Measurements from ENCODE around the gene ZSCAN20. TPM values are rescaled to one million over a fixed set of nuclear protein-coding genes. Genes with fewer than 3 reads are reported as not detected.
A peak's percentile ranks its signal among the peaks of the same experiment; 100 is the strongest.

ZSCAN20 gene
- total and polyA plus RNA-seq, 7 donors: 0.69 to 8.2 (median 5.8) TPM

GRCh38 chr1:33445108-33445507, 27.3 kb upstream of the ZSCAN20 start:
- Histone ChIP-seq H3K4me1 (peaks cover 0 to 21% (median 15%) of the 10 kb centered on the region in 4 donors), H3K27me3 (no peaks in the 10 kb centered on the region), H3K9me3 (no peaks in the 10 kb centered on the region), H3K4me3 (no peak overlapping the region), H3K36me3 (no peaks in the 10 kb centered on the region), H3K27ac (no peak overlapping the region)
- WGBS, 2 donors: 79 to 87% methylated on average over 6 of the region's 6 CpGs
- intact Hi-C loops (cut with DNase I): no loop called here
- no peak for DNase-seq
- TF ChIP-seq CTCF (IDR thresholded peaks at IDR 0.05): no peak
- no peak for TF ChIP-seq EP300 (IDR thresholded peaks at IDR 0.05)
- no peak for TF ChIP-seq POLR2AphosphoS5 (IDR thresholded peaks at IDR 0.05)
- TF ChIP-seq POLR2A (IDR thresholded peaks at IDR 0.05): no peak

- 88 to 90% methylated on average over 3 of the region's 3 CpGs for WGBS, 2 donors
- Histone ChIP-seq H3K27me3 (no peaks in the 10 kb centered on the region), H3K27ac (no peak overlapping the region), H3K4me3 (no peak overlapping the region), H3K36me3 (no peaks in the 10 kb centered on the region), H3K4me1 (peaks cover 0 to 21% (median 15%) of the 10 kb centered on the region in 4 donors), H3K9me3 (no peaks in the 10 kb centered on the region)
- intact Hi-C loops (cut with DNase I): no loop called here
- DNase-seq: no peak
- TF ChIP-seq CTCF (IDR thresholded peaks at IDR 0.05) (no peak), EP300 (IDR thresholded peaks at IDR 0.05) (no peak), POLR2AphosphoS5 (IDR thresholded peaks at IDR 0.05) (no peak), POLR2A (IDR thresholded peaks at IDR 0.05) (no peak)
These were observed 25.9 kb upstream of the ZSCAN20 start for GRCh38 chr1:33446590-33446989.

GRCh38 chr1:33454646-33455282, 17.7 kb upstream of the ZSCAN20 start:
- H3K27ac ChIP-seq: peak overlapping the region in 3 of 4 donors; percentile 71 to 91 (median 81)
- no peaks in the 10 kb centered on the region for H3K27me3 ChIP-seq
- H3K36me3 ChIP-seq: no peaks in the 10 kb centered on the region
- WGBS, 2 donors: 88 to 94% methylated on average over 8 of the region's 8 CpGs
- H3K4me1 ChIP-seq: peaks cover 2 to 48% (median 37%) of the 10 kb centered on the region in 4 donors
- no peaks in the 10 kb centered on the region for H3K9me3 ChIP-seq
- intact Hi-C loops (cut with DNase I): loop anchor here (5.0 kb wide), 1 partner anchor 82 kb away; no protein-coding TSS in a partner anchor
- no peak overlapping the region for H3K4me3 ChIP-seq
- TF ChIP-seq EP300 (IDR thresholded peaks at IDR 0.05): no peak
- TF ChIP-seq POLR2A (IDR thresholded peaks at IDR 0.05): no peak
- TF ChIP-seq CTCF (IDR thresholded peaks at IDR 0.05): no peak
- TF ChIP-seq POLR2AphosphoS5 (IDR thresholded peaks at IDR 0.05): no peak
- no peak for DNase-seq

- Histone ChIP-seq H3K4me1 (peaks cover 2 to 58% (median 48%) of the 10 kb centered on the region in 4 donors), H3K9me3 (no peaks in the 10 kb centered on the region), H3K36me3 (no peaks in the 10 kb centered on the region), H3K27me3 (no peaks in the 10 kb centered on the region), H3K4me3 (no peak overlapping the region), H3K27ac (peak overlapping the region in 3 of 4 donors; percentile 71 to 91 (median 81))
- no peak for DNase-seq
- TF ChIP-seq EP300 (IDR thresholded peaks at IDR 0.05) (no peak), CTCF (IDR thresholded peaks at IDR 0.05) (peak; percentile 36 to 55 (median 54)), POLR2A (IDR thresholded peaks at IDR 0.05) (no peak), POLR2AphosphoS5 (IDR thresholded peaks at IDR 0.05) (peak in 3 of 4 donors; percentile 51 to 58 (median 53))
- intact Hi-C loops (cut with DNase I): loop anchor here (5.0 kb wide), 1 partner anchor 84 kb away; no protein-coding TSS in a partner anchor
- WGBS, 2 donors: 47 to 48% methylated on average over 8 of the region's 8 CpGs
These were observed 16.6 kb upstream of the ZSCAN20 start for GRCh38 chr1:33455539-33456501.
